Lower leg skin (tissue), 4 donors: ENCODE data around the gene ATP5IF1. TPM values are rescaled to one million over a fixed set of nuclear protein-coding genes. Genes with fewer than 3 reads are reported as not detected.

Experiments used
- DNase-seq, 2 donors: peaks; one replicate each; pipeline ENCODE4 v3.0.0-alpha.2; 2019; ENCODE audit warnings: low spot score in 2 of 2
- H3K4me3 ChIP-seq: fragments of 200-600 bp; sonication (generic); 2 replicates; pipeline ENCODE4 v1.5.1; 2017; ENCODE audit warnings: mild to moderate bottlenecking, low read depth; ENCODE audit not compliant: poor library complexity, severe bottlenecking
- POLR2A ChIP-seq, 2 donors: fragments of 450-650 bp; IDR thresholded peaks; one replicate each; pipeline ENCODE4 v1.6.1; 2016 to 2017; ENCODE audit warnings: antibody characterized with exemption in 2 of 2, mild to moderate bottlenecking in 1 of 2, moderate library complexity in 1 of 2
- WGBS, 2 donors: methylation state at CpG; one replicate each; pipeline ENCODE4 v1.1.5; 2018; 5-methylcytosine and 5-hydroxymethylcytosine counted together
- intact Hi-C: fragments of 100-400 bp; cut with DNase I; formaldehyde crosslinking; loops from one replicate; pipeline ENCODE4 v1.15.0; 2023; ENCODE audit warnings: low total_unique reads
- total RNA-seq, 4 donors: library from RNA; depleted of rRNA; stranded (reverse); fragments of >200 nt; gene quantifications; one replicate each; pipeline ENCODE4 v1.1.0, GENCODE V29; 2016
- TF ChIP-seq, protein P1 (sequence below), 3 donors: fragments of 450-650 bp; IDR thresholded peaks; one replicate each; pipeline ENCODE4 v1.5.1; 2016; ENCODE audit warnings: antibody characterized with exemption in 3 of 3, mild to moderate bottlenecking in 3 of 3, moderate library complexity in 2 of 3

The ATP5IF1 gene
- total RNA-seq, 4 donors from 2014 or later, result 125 to 326 (median 247) TPM

DNA sequence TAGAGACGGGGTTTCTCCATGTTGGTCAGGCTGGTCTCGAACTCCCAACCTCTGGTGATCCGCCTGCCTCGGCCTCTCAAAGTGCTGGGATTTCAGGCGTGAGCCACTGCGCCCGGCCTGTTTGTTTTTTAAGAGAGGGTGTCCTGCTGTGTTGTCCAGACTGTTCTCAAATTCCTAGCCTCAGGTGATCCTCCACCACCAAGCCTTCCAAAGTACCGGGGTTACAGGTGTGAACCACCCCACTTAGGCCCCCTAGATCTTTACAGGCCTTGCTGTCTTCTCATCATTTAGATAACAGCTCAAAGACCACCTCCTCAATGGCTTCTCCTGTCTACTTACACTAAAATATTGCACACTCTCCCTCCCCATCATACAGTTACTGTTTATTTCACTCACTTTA is 29.7 kb downstream of the ATP5IF1 start:
- intact Hi-C loops, result no loop called here
- no peak for DNase-seq
- TF ChIP-seq, protein P1, sequence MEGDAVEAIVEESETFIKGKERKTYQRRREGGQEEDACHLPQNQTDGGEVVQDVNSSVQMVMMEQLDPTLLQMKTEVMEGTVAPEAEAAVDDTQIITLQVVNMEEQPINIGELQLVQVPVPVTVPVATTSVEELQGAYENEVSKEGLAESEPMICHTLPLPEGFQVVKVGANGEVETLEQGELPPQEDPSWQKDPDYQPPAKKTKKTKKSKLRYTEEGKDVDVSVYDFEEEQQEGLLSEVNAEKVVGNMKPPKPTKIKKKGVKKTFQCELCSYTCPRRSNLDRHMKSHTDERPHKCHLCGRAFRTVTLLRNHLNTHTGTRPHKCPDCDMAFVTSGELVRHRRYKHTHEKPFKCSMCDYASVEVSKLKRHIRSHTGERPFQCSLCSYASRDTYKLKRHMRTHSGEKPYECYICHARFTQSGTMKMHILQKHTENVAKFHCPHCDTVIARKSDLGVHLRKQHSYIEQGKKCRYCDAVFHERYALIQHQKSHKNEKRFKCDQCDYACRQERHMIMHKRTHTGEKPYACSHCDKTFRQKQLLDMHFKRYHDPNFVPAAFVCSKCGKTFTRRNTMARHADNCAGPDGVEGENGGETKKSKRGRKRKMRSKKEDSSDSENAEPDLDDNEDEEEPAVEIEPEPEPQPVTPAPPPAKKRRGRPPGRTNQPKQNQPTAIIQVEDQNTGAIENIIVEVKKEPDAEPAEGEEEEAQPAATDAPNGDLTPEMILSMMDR (IDR thresholded peaks at IDR 0.05), result no peak
- no peak for TF ChIP-seq POLR2A (IDR thresholded peaks at IDR 0.05)
- 90 to 94% methylated on average over 8 of the region's 8 CpGs for WGBS, 2 donors
- no peak overlapping the region for H3K4me3 ChIP-seq

DNA sequence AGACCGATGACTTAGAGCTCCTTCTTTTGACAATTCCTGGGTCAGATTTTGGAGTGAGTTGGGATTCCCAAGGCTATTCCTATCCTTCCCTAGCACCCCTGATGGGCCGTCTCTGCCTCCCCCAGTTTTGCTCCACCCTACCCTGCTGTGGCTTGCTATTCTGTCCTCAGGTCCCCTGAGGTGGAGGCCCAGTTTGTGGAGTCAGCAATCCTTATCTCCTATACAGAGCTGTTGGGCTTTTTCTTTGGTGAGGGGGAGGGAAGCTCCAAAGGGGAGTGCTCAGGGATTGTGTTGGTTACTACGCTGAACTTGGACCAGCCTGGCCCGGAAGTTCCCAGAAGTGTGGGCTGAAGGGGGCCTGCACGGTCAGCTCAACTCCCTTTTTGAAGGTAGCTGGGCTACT is 31.0 kb downstream of the ATP5IF1 start:
- TF ChIP-seq, protein P1 (IDR thresholded peaks at IDR 0.05), result no peak
- no peak for TF ChIP-seq POLR2A (IDR thresholded peaks at IDR 0.05)
- H3K4me3 ChIP-seq, result no peak overlapping the region
- intact Hi-C loops, result no loop called here
- WGBS, 2 donors, result 80% methylated on average over 5 of the region's 5 CpGs
- no peak for DNase-seq

DNA sequence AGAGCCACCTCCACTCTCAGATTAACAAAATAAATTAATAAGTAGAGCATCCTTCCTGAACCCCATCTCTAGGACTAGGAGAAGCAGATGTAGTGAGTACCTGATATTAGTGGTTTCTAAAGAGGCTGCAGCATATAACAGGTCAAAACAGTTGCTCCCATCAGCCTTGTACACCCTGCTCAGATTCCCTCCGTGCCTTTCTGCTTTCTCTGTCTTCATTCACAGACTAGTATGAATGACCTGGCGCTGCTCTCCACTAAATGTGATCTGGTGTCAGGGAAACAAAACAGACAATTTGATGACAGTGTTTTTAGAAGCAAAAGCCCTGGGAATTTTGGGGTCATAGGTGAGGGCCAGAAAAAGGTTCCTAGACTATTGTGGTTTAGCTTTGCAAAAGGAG is 31.7 kb downstream of the ATP5IF1 start:
- WGBS, 2 donors, result 92 to 94% methylated on average over 2 of the region's 2 CpGs
- TF ChIP-seq, protein P1 (IDR thresholded peaks at IDR 0.05), result no peak
- TF ChIP-seq POLR2A (IDR thresholded peaks at IDR 0.05), result no peak
- intact Hi-C loops, result no loop called here
- DNase-seq, result no peak
- no peak overlapping the region for H3K4me3 ChIP-seq

DNA sequence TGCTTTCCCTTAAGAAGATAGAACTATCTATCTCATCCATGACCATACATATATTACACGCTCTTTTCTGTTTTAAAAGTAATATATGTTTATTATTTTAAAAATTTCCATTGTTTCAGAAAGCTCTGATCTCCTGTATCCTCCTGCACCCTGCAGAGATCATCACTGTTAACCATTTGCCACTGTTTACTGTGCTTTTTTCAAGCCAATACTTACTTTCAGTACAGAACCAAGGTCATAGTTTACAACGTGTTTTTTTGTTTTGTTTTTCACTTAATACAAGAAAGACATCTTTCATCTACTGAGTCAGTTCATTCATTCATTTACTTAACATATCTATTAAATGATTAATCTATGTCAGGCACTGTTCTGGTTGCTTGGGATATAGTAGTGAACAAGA is 33.6 kb downstream of the ATP5IF1 start:
- H3K4me3 ChIP-seq, result no peak overlapping the region
- 80 to 84% methylated on average over 2 of the region's 2 CpGs for WGBS, 2 donors
- no peak for TF ChIP-seq POLR2A (IDR thresholded peaks at IDR 0.05)
- intact Hi-C loops, result no loop called here
- DNase-seq, result no peak

DNA sequence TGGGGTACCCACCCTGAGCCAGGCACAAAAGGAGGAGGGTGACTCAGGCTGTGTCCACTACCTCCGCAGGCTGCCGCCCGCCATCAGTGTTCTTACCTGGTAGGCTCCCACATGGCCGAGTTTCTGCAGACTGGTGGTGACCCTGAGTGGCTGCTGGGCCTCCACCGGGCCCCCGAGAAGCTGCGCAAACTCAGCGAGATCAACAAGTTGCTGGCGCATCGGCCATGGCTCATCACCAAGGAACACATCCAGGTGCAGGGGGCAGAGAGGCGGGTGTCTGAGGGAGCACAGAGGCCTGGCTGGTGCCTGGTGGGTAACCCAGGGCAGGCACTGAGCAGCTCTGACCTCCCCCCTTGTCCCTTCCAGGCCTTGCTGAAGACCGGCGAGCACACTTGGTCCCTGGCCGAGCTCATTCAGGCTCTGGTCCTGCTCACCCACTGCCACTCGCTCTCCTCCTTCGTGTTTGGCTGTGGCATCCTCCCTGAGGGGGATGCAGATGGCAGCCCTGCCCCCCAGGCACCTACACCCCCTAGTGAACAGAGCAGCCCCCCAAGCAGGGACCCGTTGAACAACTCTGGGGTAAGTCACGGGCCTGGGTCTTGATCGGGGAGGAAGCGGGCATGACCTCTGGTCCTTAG is 36.4 kb downstream of the ATP5IF1 start:
- no peak overlapping the region for H3K4me3 ChIP-seq

DNA sequence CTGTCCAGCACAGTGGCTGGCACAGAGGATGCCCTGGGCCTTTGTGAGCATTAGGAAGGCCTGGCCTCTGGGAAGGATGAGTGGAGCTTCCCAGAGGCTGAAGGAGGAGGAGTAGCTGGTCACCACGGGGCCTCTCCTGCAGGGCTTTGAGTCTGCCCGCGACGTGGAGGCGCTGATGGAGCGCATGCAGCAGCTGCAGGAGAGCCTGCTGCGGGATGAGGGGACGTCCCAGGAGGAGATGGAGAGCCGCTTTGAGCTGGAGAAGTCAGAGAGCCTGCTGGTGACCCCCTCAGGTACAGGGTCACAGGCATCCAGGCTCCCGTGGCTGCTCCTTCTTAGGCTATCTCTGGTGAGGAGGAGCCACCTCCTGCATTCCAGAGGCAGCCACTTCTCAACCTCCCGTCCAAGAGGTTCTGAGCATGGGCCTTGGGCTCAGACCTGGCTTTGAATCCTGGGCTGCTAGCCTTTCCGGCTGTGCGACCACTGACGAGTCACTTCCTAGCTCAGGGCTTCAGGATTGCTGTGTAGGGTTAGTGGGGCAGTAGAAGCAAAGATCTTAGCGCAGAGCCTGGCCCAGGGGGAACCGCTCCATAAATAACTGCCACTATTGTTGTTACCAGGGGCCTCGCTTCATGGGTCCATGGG is 37.4 kb downstream of the ATP5IF1 start:
- 86 to 90% methylated on average over 17 of the region's 17 CpGs for WGBS, 2 donors
- no peak for DNase-seq
- no peak overlapping the region for H3K4me3 ChIP-seq
- intact Hi-C loops, result no loop called here
- TF ChIP-seq POLR2A (IDR thresholded peaks at IDR 0.05), result no peak
- TF ChIP-seq, protein P1 (IDR thresholded peaks at IDR 0.05), result no peak

More for the DNA sequence above, 36.4 kb downstream of the ATP5IF1 start:
- 94 to 96% methylated on average over 20 of the region's 20 CpGs for WGBS, 2 donors
- TF ChIP-seq, protein P1 (IDR thresholded peaks at IDR 0.05), result no peak
- no peak for TF ChIP-seq POLR2A (IDR thresholded peaks at IDR 0.05)
- intact Hi-C loops, result no loop called here
- DNase-seq, result no peak
